Activated CD4-positive, alpha-beta T cell treated with anti-CD3 and anti-CD28 coated beads, Interleukin-2, amount 50 U/mL, for 24 hours (primary cell): ENCODE data around the gene P2RX2.

ENCODE experiments used
- DNase-seq, 2 donors: peaks; one replicate each; pipeline ENCODE4 v3.0.0-alpha.2; 2020; ENCODE audit warnings: low read depth in 1 of 2, low spot score in 1 of 2

P2RX2 gene

DNA sequence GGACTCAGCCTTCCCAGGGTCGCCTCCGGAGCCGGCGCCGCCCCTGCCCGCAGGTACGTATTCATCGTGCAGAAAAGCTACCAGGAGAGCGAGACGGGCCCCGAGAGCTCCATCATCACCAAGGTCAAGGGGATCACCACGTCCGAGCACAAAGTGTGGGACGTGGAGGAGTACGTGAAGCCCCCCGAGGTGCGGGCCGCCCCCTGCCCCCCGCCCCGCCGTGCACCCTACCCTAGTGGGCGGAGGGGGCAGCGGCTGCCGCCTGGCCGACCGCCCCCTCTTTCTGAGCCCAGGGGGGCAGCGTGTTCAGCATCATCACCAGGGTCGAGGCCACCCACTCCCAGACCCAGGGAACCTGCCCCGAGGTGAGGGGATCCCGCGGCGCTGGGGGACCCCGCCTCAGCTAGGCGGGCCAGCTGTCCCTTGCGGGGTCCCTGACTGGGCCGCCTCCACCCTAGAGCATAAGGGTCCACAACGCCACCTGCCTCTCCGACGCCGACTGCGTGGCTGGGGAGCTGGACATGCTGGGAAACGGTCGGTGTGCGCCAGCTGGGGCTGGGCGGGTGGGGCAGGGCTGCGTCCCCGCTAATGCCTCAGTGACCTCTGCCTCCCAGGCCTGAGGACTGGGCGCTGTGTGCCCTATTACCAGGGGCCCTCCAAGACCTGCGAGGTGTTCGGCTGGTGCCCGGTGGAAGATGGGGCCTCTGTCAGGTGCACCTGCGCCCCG lies 973 bp downstream of the P2RX2 start:
- no peak for DNase-seq

- DNase-seq: no peak
These were observed 1.7 kb downstream of the P2RX2 start for GRCh38 chr12:132620113-132620898.

- no peak for DNase-seq
These were observed 2.5 kb downstream of the P2RX2 start for GRCh38 chr12:132620899-132621656.

GRCh38 chr12:132621657-132622435 lies 3.3 kb downstream of the P2RX2 start:
- DNase-seq: no peak

DNA sequence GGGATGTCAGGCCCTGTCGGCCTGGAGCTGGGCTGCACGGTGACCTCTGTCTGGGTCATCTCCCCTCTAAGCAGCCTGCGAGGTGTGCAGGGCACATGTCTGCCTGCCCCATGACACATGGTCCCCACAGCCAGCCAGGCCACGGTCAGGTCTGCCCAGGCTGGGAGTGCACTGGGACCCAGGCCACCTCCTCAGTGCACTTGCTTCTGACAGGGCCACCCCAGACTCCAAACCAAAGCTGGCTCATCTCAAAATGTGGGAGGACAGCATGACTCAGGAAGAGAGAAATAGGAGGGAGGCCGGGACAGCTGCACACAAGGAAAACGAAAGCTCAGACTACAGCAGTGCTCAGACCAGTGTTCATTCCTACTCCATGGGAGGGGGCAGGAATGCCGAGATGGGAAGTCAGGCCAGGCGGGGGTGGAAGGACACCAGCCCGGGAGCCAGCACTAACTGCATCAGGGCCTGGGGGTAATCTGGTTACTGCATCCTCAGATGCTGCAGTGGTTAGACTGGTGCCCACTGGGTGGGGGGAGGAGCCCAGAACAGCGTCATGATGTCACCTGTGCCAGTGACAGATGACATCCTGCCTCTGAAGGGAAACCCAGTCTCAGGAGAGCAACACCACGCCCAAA lies 4.0 kb downstream of the P2RX2 start:
- no peak for DNase-seq

DNA sequence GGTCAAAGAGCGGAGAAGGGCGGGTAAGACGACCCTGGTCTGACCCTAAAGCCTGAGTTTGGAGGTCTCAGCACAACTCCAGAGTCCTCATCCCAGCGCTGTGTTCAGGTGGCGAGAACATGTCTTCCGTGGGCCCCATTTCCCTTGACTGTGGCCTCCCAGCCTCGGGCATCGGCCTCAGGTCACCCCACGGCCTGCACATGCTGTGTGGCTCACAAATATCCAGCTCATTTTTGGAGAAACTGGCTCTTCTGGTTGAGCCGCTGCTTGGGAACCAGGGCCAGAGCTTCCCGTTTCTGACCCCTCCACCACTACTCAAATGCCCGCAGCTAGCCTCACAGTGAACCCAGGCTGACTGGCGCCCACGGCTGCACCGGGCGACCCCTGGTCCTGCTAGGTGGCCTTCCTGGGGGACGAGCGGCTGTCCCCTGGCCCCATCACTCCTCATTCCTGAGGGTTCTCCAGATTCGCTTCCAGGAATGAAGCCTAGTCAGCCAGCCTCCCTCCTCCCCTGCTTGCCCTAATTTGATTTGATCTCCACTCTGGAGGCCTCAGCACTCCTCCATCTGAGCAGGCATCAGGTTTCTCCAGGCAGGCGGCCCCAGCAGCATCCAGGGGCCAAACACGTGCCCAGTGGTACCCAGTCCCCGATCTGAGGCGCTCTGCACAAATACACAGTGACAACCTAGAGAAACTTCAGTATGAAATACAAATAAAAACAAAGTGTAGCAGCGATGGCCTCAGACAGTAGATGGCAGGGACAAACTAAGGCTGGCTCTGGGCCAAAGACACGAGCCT lies 4.7 kb downstream of the P2RX2 start:
- no peak for DNase-seq

- no peak for DNase-seq
These were observed 5.7 kb downstream of the P2RX2 start for GRCh38 chr12:132624186-132624855.

- DNase-seq: no peak
These were observed 6.5 kb downstream of the P2RX2 start for GRCh38 chr12:132624910-132625630.

DNA sequence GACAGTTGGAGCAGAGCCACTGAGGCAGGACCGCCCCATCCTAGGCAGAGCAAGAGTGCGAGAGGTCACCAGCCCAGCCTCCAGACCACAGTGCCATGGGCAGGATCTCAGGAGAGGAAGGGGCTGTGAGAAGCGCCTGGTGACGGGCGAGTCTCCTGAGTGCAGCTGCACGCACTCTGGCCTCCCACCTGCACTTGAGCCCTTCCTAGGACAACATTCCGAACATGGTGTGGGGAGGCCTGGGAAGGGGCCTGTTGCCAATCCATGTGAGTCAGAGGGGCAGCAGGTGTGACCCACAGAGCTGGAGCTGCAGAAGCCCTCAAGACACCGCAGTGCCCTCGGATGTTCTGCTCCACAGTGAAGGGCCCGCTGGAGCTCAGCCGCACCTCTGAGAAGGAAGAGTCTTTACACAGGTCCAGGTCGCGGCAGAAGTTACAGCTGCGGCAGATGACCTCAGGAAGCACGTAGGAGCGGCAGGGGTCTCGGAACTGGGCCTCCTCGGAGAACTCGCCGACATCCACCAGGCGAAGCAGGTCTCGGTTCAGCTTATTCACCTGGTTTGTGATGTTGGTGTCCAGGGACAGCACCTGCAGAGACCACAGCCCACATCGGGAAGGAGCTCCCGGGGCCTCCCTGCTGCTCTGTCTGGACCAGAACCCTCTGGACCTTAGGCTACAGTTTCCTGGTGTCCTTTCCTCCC lies 7.3 kb downstream of the P2RX2 start:
- no peak for DNase-seq

- DNase-seq: no peak
These were observed 10.8 kb downstream of the P2RX2 start for GRCh38 chr12:132629330-132629729.

DNA sequence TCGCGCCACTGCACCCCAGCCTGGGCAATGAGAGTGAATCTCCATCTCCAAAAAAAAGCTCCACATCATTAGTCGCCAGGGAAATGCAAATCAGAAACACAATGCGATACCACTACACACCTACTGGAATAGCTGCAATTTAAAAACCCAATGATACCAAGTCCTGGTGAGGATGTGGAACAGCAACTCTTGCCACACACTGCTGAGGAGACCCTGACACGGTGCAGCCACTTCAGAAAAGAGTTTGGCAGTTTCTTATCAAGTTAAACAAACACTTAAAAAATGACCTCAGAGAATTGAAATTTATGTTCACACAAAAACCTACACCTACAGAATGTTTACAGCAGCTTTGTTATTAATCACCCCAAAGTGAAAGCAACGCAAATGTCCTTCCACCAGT lies 12.1 kb downstream of the P2RX2 start:
- no peak for DNase-seq

DNA sequence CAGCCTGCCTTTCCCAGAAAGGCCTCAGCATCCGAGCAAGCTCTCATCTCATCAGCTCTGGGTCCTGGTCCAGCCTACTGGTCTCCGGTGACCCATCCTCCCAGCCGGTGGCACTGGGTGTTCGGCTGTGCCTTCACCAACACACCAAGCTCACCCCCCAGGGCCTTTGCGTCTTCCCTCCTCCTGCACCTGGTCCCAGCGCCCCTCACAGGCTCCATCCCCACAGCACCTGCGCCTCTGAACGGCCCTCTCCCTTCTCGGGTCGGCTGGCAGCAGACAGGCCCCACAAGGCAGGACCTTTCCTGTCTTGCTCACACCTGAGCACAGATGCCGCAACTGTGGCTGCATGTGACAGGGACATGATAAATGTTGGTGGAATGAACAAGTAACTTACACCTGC lies 13.1 kb downstream of the P2RX2 start:
- no peak for DNase-seq

GRCh38 chr12:132632521-132633228 lies 14.1 kb downstream of the P2RX2 start:
- no peak for DNase-seq

DNA sequence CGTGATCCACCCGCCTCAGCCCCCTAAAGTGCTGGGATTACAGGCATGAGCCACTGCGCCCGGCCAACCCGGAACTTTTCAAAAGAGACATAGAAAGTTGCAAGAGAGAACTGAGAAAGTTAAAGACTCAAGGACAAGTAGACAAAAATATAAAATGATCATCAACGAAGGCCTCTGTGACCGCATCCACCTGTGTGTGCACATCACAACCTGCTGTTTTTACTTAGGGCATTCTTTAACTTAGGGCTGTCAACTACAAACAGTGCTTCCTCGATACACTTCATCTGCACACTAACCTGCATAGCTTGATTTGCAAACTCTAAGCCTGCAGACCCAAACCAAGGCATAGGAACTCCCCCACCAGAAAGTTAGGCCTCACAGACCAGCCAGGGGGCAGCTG lies 14.8 kb downstream of the P2RX2 start:
- no peak for DNase-seq

DNA sequence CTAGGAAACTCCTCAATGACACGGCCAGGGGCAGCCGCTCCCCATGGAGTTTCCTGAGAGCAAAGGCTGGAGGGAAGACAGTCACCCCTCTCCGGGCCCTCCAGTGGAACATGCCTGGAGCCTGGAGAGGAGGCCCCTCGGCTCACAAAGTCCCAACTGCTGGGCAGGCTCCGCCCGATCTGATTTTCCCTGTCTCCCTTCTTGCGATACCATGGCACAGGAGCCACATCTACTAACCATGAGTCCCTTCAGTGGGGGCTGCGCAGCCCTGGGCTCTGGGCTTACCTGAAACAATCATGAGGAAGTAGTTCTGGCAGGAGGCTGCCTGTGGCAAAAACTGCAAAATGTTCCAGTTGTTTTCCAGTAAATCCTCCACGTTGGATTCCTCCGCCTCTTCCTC lies 15.3 kb downstream of the P2RX2 start:
- no peak for DNase-seq

- DNase-seq: no peak
These were observed 15.9 kb downstream of the P2RX2 start for GRCh38 chr12:132634411-132634990.
